Posterior vena cava (tissue), 2 donors: ENCODE measurements around the gene POLA2. TPM values are rescaled to one million over a fixed set of nuclear protein-coding genes. Genes with fewer than 3 reads are reported as not detected.
"Not testable (repeated sequence)": the region's sequence is repeated elsewhere in the genome, so short reads cannot be mapped to it uniquely, and the experiment has no call there.

Experiments
- DNase-seq: peaks from one replicate; pipeline ENCODE4 v3.0.0-alpha.2; 2020; ENCODE audit warnings: low spot score
- intact Hi-C, 2 donors: fragments of 100-400 bp; cut with DNase I; formaldehyde crosslinking; loops; one replicate each; pipeline versions ENCODE4 v1.14.1 to v1.14.2; 2022 to 2023
- total RNA-seq, 2 donors: library from RNA; stranded (reverse); fragmentation: NEBNext Ultra II Directional; extraction: Animal tissue kit (Norgen Biotek cat#: 25700); gene quantifications; one replicate each; pipeline ENCODE4 v1.2.1, GENCODE V29; 2021
- donor health status: DM: yes; HTN: yes; CAD: no.
- donor health status: DM: yes; HTN: yes; CAD: no.

POLA2 gene
- total RNA-seq, 2 donors from 2014 or later: 6.0 to 6.1 TPM

DNA sequence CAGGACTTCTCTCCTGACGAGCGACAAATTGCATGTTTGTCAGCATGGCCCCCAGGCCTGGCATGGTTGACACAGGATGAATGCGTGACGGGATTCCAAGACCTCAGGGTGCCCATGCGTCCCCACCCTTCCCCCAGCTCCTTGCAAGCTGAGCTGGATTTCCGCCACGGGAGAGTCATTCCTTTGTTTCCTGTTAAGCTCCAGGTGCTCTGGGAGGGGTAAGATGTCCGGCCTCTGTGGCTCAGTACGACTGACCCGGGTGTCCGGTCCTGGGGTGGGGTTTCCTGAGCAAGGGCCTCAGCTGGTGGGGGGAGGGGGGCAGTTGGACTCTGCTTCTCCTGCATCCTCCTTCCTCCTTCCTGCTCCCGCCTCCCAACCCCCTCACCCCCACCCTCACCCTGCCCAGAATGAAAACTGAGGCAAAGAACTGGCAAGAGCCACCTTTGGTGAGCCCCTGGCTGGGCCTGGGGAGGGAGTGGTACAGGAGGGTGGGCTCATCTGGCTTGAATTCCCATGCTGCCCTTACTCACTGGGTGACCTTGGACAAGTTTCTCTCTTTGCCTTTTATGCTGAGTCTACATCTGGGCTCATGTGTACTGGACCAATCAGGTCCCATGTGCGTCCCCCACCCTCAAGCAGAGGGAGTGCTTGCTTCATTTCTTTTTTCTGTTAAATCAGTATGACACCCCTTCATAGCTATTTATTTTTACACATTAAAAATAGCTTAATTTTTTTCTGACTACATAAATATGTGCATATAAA, 55.4 kb downstream of the POLA2 start:
- intact Hi-C loops: loop anchor here in 1 of 2 donors (5.0 kb wide), 1 partner anchor 40 kb away; no protein-coding TSS in a partner anchor

GRCh38 chr11:65320386-65321075, 58.8 kb downstream of the POLA2 start:
- intact Hi-C loops: no loop called here
- DNase-seq: no peak

More for the DNA sequence above, 55.4 kb downstream of the POLA2 start:
- peak; percentile 90 for DNase-seq

DNA sequence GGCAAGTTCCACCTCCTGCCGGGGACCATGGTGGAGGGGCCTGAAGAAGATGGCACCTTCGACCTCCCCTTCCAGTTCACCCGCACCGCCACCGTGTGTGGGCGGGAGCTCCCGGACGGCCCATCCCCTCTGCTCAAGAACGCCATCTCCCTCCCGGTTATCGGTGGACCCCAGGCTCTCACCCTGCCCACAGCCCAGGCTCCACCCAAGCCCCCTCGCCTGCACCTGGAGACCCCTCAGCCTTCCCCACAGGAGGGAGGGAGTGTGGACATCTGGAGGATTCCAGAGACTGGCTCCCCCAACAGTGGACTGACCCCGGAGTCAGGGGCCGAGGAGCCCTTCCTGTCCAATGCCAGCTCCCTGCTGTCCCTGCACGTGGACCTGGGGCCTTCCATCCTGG, 59.3 kb downstream of the POLA2 start:
- intact Hi-C loops: no loop called here
- no peak for DNase-seq

GRCh38 chr11:65321828-65322485, 60.2 kb downstream of the POLA2 start:
- DNase-seq: no peak
- intact Hi-C loops: no loop called here

DNA sequence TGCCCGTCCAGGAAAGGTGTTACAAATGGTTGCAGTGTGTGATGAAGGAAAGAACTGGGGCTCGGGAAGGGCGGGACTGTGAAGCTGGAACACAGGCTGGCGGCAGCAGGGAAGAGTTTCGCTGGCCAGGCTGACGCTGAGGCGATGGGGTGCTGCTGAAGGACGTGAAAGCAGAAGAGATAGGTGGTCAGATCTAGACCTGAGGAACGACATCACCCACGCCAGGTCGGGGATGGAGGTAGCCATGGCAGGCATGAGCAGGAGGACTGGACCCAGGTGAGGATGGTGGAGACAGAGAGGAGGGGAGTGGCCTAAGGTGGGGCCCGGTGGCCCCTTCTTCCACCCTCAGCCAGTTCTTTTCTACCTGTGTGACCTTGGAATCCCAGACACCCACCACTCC, 62.1 kb downstream of the POLA2 start:
- intact Hi-C loops: no loop called here
- DNase-seq: no peak

- intact Hi-C loops: no loop called here
- DNase-seq: no peak
These were observed 63.7 kb downstream of the POLA2 start for GRCh38 chr11:65325435-65325834.

GRCh38 chr11:65327021-65327420, 65.3 kb downstream of the POLA2 start:
- DNase-seq: no peak
- intact Hi-C loops: no loop called here

DNA sequence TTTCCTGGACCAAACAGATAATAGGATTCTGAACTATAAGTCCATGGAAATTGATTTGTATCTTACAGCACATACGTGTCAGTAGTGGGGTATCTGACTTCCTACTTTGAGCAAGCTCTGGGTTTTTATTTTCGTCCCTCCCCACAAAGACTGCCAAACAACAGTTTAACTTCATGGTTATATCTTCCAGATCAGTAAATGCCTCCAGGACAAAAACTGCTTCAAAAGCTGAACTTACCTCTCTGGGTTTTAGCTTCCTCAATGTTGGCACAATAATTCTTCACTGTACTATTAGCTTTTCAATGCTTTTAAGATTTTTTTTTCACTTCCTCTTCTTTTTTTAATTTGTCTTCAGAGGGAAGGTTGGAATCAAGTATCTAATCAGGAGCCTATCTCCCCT, 67.7 kb downstream of the POLA2 start:
- intact Hi-C loops: no loop called here
- DNase-seq: no peak

DNA sequence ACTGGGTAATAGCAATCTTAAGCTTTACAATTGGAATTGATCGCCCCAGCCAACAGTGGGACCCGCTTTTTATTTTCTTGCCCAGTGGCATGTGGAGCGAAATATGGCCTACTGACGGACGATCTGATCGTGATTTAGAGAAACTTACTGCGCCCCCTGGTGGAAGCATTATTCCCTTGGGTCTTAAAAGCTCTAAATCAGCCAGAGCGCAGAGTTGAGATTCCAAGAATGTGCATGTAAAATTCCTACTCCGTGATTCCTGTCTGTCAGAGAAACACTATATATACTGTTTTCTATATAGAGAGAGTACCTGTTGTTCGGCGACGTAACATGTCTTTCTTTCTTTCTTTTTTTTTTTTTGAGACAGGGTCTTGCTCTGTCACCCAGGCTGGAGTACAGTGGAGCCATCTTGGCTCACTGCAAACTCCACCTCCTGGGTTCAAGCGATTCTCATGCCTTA, 68.2 kb downstream of the POLA2 start:
- intact Hi-C loops: no loop called here
- peak; percentile 87 for DNase-seq

GRCh38 chr11:65330544-65330943, 68.8 kb downstream of the POLA2 start:
- intact Hi-C loops: no loop called here
- DNase-seq: no peak

DNA sequence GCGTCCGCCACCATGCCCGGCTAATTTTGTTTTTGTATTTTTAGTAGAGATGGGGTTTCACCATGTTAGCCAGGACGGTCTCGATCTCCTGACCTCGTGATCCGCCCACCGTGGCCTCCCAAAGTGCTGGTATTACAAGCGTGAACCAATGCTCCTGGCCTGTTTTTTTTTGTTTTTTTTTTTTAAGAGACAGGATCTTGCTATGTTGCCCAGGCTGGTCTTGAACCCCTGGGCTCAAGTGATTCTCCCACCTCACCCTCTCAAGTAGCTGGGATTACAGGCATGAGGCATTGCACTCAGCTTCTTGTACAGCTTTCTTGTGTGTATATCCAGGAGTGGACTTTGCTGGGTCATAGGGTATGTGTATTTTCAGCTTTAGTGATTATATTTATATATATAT, 70.8 kb downstream of the POLA2 start:
- DNase-seq, intact Hi-C loops: not testable (repeated sequence)

DNA sequence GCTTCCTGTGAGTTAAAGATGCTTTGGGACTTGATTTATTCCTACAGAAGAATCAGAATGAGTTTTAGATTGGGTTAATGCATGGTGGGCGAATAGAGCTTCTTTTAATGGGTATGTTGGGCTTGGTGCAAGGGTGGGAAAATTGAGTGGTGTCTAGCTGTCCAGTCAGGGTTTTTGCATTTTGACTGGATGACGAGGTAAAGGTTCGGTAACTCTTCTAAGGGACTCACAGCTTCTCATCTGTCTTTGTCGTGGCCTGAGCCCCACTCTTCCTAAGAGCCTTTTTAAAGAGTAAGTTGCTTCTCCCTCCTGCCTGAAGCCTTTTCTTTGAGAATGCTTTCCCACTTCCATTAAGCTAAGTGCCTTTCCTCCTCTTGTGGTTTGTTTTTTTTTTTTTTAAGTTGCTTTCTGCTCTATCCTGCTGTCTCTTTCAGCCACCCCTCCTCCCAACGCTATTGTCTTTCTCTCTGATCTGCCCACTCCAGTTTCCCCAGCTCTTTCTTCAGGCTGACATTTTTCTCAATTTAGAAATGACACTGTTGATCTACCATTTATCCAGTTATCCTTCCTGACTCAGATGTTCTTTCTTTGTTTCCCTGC, 73.0 kb downstream of the POLA2 start:
- intact Hi-C loops: no loop called here
- no peak for DNase-seq

- intact Hi-C loops: no loop called here
These were observed 76.9 kb downstream of the POLA2 start for GRCh38 chr11:65338676-65339075.

GRCh38 chr11:65340226-65340625, 78.5 kb downstream of the POLA2 start:
- no peak for DNase-seq
- intact Hi-C loops: no loop called here

More at GRCh38 chr11:65338676-65339075, 76.9 kb downstream of the POLA2 start:
- no peak for DNase-seq

- intact Hi-C loops: no loop called here
- DNase-seq: no peak
These were observed 80.1 kb downstream of the POLA2 start for GRCh38 chr11:65341856-65342255.

Other genes starting within 250 kb of the POLA2 start
- gene ARL2, start 247.8 kb upstream of the POLA2 start, total RNA-seq: 10 to 100 TPM; 81.9 to 88.2 TPM
- 10 to 100 TPM; 17.4 to 21.1 TPM for gene SNX15, start 234.5 kb upstream of the POLA2 start, total RNA-seq
- 1 to 10 TPM; 5.5 to 5.8 TPM for gene SAC3D1, start 220.8 kb upstream of the POLA2 start, total RNA-seq
- gene NAALADL1, start 203.4 kb upstream of the POLA2 start, total RNA-seq: 10 to 100 TPM; 15.4 to 18.6 TPM
- gene CDCA5, start 177.9 kb upstream of the POLA2 start, total RNA-seq: 1 to 10 TPM in 1 of 2 donors, under 1 TPM in 1; 0.67 to 1.6 TPM
- 10 to 100 TPM; 26.9 to 27.6 TPM for gene ZFPL1, start 177.7 kb upstream of the POLA2 start, total RNA-seq
- 100 to 1,000 TPM; 103 to 107 TPM for gene VPS51, start 165.7 kb upstream of the POLA2 start, total RNA-seq
- 1 to 10 TPM; 3.1 to 4.0 TPM for gene TM7SF2, start 150.1 kb upstream of the POLA2 start, total RNA-seq
- 1 to 10 TPM; 6.0 to 6.3 TPM for gene ZNHIT2, start 144.3 kb upstream of the POLA2 start, total RNA-seq
- gene FAU, start 139.8 kb upstream of the POLA2 start, total RNA-seq: 100 to 1,000 TPM; 725 to 753 TPM
- 10 to 100 TPM; 34.1 to 39.3 TPM for gene MRPL49, start 139.6 kb upstream of the POLA2 start, total RNA-seq
- gene SYVN1, start 127.4 kb upstream of the POLA2 start, total RNA-seq: 10 to 100 TPM; 52.7 to 57.0 TPM
- gene SPDYC, start 91.7 kb upstream of the POLA2 start, total RNA-seq: not detected
- 100 to 1,000 TPM; 142 to 144 TPM for gene CAPN1, start 80.0 kb upstream of the POLA2 start, total RNA-seq
- 10 to 100 TPM; 15.7 to 16.2 TPM for gene CDC42EP2, start 52.9 kb downstream of the POLA2 start, total RNA-seq
- 10 to 100 TPM; 38.2 to 55.6 TPM for gene DPF2, start 71.9 kb downstream of the POLA2 start, total RNA-seq
- not detected for gene TIGD3, start 92.8 kb downstream of the POLA2 start, total RNA-seq
- gene SLC25A45, start 120.7 kb downstream of the POLA2 start, total RNA-seq: 1 to 10 TPM; 6.1 to 9.6 TPM
- gene FRMD8, start 124.7 kb downstream of the POLA2 start, total RNA-seq: 10 to 100 TPM; 19.0 to 20.7 TPM
- 1,000 to 10,000 TPM in 1 of 2 donors, 100 to 1,000 TPM in 1; 742 to 1,004 TPM for gene NEAT1, start 160.8 kb downstream of the POLA2 start, total RNA-seq
- gene MALAT1, start 237.1 kb downstream of the POLA2 start, total RNA-seq: 1,000 to 10,000 TPM; 9,235 to 9,828 TPM